ENCODE data around the gene CFAP65.

Gene CFAP65

GRCh38 chr2:218985021-218985324 lies 56.3 kb downstream of the CFAP65 start, which contains the start of gene FEV:
Gene FEV, minus strand, starts transcription at chr2:218985184. Its CDS starts 109 bp downstream, at chr2:218985075.
- in situ Hi-C loops (cut with HindIII; ENCODE audit: low sequenced_read_pairs) = no loop called here
- TF ChIP-seq CTCF (IDR thresholded peaks at IDR 0.05; ENCODE audit: low read depth, low read length) = no peak
- no peak within 1 kb of the TSS for H3K4me3 ChIP-seq (ENCODE audit: low read depth, low read length)
- DNase-seq (ENCODE audit: low read depth, low spot score) = no peak

- in situ Hi-C loops (cut with HindIII; ENCODE audit: low sequenced_read_pairs) = no loop called here
- no peak overlapping the region for H3K4me3 ChIP-seq (ENCODE audit: low read depth, low read length)
- no peak for TF ChIP-seq CTCF (IDR thresholded peaks at IDR 0.05; ENCODE audit: low read depth, low read length)
- DNase-seq (ENCODE audit: low read depth, low spot score) = no peak
Observed at GRCh38 chr2:218984239-218985020, 56.9 kb downstream of the CFAP65 start.

DNA sequence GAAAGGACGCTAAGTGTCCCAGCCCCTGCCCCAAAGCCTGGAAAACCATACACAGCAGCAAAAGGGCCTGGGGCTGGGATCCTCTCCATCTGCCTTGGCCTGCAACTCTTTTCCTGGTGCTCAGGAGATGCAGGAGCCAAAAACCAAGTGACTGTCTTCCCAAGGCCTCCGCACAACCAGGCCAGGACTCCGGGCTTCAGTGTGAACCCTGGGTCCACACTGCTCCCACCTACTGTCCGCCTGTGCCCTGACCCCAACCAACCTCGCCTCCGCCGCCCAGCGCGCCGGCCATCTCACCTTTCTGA lies 57.4 kb downstream of the CFAP65 start:
- H3K4me3 ChIP-seq (ENCODE audit: low read depth, low read length) = no peak overlapping the region
- no peak for DNase-seq (ENCODE audit: low read depth, low spot score)
- in situ Hi-C loops (cut with HindIII; ENCODE audit: low sequenced_read_pairs) = no loop called here
- no peak for TF ChIP-seq CTCF (IDR thresholded peaks at IDR 0.05; ENCODE audit: low read depth, low read length)

DNA sequence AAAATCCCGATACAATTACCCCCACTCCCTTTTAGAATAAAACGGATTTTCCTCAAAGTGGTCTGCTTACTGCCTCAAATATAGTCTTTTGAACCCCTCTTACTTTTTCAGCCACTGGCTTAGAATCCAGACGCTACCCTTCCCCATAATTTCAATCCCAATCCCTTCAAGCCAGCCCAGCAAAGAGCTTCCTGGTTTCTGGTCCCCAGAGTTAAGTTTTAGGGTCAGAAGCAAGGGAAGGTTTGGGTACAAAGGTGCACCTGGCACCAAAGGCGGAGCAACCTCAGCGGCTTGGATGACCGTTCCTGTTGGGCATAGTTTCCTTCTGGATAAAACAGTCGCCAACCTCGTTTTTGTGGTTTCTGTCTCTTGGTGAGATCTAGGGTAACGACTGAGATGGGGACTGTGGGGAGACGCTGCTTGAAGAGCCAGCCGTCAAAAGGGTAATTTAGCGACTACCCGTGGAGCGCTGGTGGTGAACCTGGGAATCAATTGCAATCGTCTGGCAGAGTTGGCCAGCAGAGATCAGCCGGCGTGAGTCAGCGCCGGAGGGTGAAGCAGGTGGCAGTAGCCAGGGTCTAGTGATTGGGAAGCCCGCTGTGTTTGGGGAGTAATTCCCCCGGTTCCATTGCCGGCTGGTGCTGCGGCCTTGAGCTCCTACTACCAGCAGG lies 57.9 kb downstream of the CFAP65 start:
- DNase-seq (ENCODE audit: low read depth, low spot score) = no peak
- TF ChIP-seq CTCF (IDR thresholded peaks at IDR 0.05; ENCODE audit: low read depth, low read length) = no peak
- in situ Hi-C loops (cut with HindIII; ENCODE audit: low sequenced_read_pairs) = no loop called here
- H3K4me3 ChIP-seq (ENCODE audit: low read depth, low read length) = no peak overlapping the region

- in situ Hi-C loops (cut with HindIII; ENCODE audit: low sequenced_read_pairs) = no loop called here
- no peak for DNase-seq (ENCODE audit: low read depth, low spot score)
- no peak for TF ChIP-seq CTCF (IDR thresholded peaks at IDR 0.05; ENCODE audit: low read depth, low read length)
- no peak overlapping the region for H3K4me3 ChIP-seq (ENCODE audit: low read depth, low read length)
Observed at GRCh38 chr2:218982586-218983262, 58.6 kb downstream of the CFAP65 start.

GRCh38 chr2:218981881-218982585 lies 59.3 kb downstream of the CFAP65 start:
- no peak for TF ChIP-seq CTCF (IDR thresholded peaks at IDR 0.05; ENCODE audit: low read depth, low read length)
- in situ Hi-C loops (cut with HindIII; ENCODE audit: low sequenced_read_pairs) = no loop called here
- no peak overlapping the region for H3K4me3 ChIP-seq (ENCODE audit: low read depth, low read length)
- DNase-seq (ENCODE audit: low read depth, low spot score) = no peak

Measured in astrocyte of the spinal cord (primary cell).